Endothelial cell of umbilical vein (primary cell): ENCODE data around the gene SFTPD. TPM values are rescaled to one million over a fixed set of nuclear protein-coding genes. Genes with fewer than 3 reads are reported as not detected.

Experiments used
- BruUV-seq: library from RNA; stranded (reverse); fragments of 400-500 nt; replicated peaks from 2 replicates; lab custom pipeline; 2021; lab: Mats Ljungman, UMichigan
- CTCF ChIA-PET: fragments of 300-600, 350-600 bp; sonication (Branson Sonifier 250); formaldehyde crosslinking; loops from one replicate; lab custom pipeline; 2021; ENCODE audit warnings: antibody characterized with exemption, inconsistent platforms; lab: Charles Lee
- POLR2A ChIA-PET: fragments of 300-600, 350-600 bp; sonication (Branson Sonifier 250); formaldehyde crosslinking; loops from one replicate; lab custom pipeline; 2021; ENCODE audit warnings: antibody characterized with exemption, inconsistent platforms; lab: Charles Lee
- DNase-seq: peaks from one replicate; pipeline ENCODE4 v3.0.0-alpha.2; 2011; ENCODE audit warnings: low read depth, low spot score
- FAIRE-seq: peaks from 2 replicates; lab custom pipeline; 2011; peaks lifted over from hg19 to GRCh38; lab: Jason Lieb, UNC
- H2AFZ ChIP-seq: 2 replicates; pipeline ENCODE4 v1.6.0; 2012; ENCODE audit warnings: low read depth, low read length, control low read depth, inconsistent platforms
- H3K27ac ChIP-seq: 2 replicates; pipeline ENCODE4 v1.5.1; 2011; ENCODE audit warnings: low read depth, mild to moderate bottlenecking, control low read depth, low read length, moderate library complexity; ENCODE audit not compliant: insufficient read depth
- H3K27me3 ChIP-seq, 2 experiments: 2 replicates each; pipeline versions ENCODE4 v1.6.0 to v1.6.1; 2011; ENCODE audit warnings: low read length in 2 of 2, mixed read lengths in 1 of 2; ENCODE audit not compliant: control insufficient read depth in 2 of 2, insufficient read depth in 2 of 2
- H3K36me3 ChIP-seq, 2 experiments: 2 replicates in 1 of 2; 3 replicates in 1 of 2; pipeline ENCODE4 v1.5.1; 2011; ENCODE audit warnings: low read length in 2 of 2, mild to moderate bottlenecking in 1 of 2, moderate library complexity in 1 of 2; ENCODE audit not compliant: control insufficient read depth in 2 of 2, insufficient read depth in 2 of 2; ENCODE audit errors: extremely low read depth in 1 of 2
- H3K4me1 ChIP-seq: 3 replicates; pipeline ENCODE4 v1.5.1; 2011; ENCODE audit warnings: mild to moderate bottlenecking, low read length; ENCODE audit not compliant: control insufficient read depth, insufficient read depth; ENCODE audit errors: extremely low read depth
- H3K4me2 ChIP-seq: 2 replicates; pipeline ENCODE4 v1.6.1; 2011; ENCODE audit warnings: low read length, control low read depth, mixed read lengths; ENCODE audit not compliant: insufficient read depth
- H3K4me3 ChIP-seq, 3 experiments: fragments of 200-600 bp in 1 of 3; sonication (generic), shearing (Covaris generic) in 1 of 3; replicated peaks in 1 of 3; 2 replicates each; pipeline ENCODE4 v1.5.1; 2011 to 2016; ENCODE audit warnings: control low read depth in 3 of 3, low read length in 3 of 3, mild to moderate bottlenecking in 2 of 3, inconsistent platforms in 1 of 3, low read depth in 1 of 3, moderate library complexity in 1 of 3; ENCODE audit not compliant: insufficient read depth in 1 of 3
- H3K79me2 ChIP-seq: 2 replicates; pipeline ENCODE4 v1.6.0; 2012; ENCODE audit warnings: low read length, inconsistent platforms; ENCODE audit not compliant: control insufficient read depth, insufficient read depth
- H3K9ac ChIP-seq: replicated peaks from 2 replicates; pipeline ENCODE3; 2011; ENCODE audit warnings: low read length, control low read depth; ENCODE audit not compliant: insufficient read depth; ENCODE audit errors: extremely low read depth
- H3K9me1 ChIP-seq: replicated peaks from 3 replicates; pipeline ENCODE4 v1.6.0; 2011; ENCODE audit warnings: mild to moderate bottlenecking, low read length; ENCODE audit not compliant: control insufficient read depth, insufficient read depth; ENCODE audit errors: extremely low read depth
- H3K9me3 ChIP-seq: replicated peaks from 2 replicates; pipeline ENCODE4 v1.5.1; 2012; ENCODE audit warnings: low read length, inconsistent platforms; ENCODE audit not compliant: control insufficient read depth, insufficient read depth
- H4K20me1 ChIP-seq: replicated peaks from 2 replicates; pipeline ENCODE3; 2011; ENCODE audit warnings: mild to moderate bottlenecking, low read length; ENCODE audit not compliant: control insufficient read depth, insufficient read depth; ENCODE audit errors: extremely low read depth
- EZH2 ChIP-seq: IDR thresholded peaks from 2 replicates; pipeline ENCODE4 v1.6.1; 2012; ENCODE audit warnings: borderline replicate concordance, low read depth, mild to moderate bottlenecking, moderate library complexity, low read length, inconsistent platforms; ENCODE audit not compliant: severe bottlenecking
- FOS ChIP-seq: IDR thresholded peaks from 2 replicates; pipeline ENCODE4 v1.6.1; 2011; ENCODE audit warnings: mild to moderate bottlenecking, low read length, moderate library complexity, borderline replicate concordance; ENCODE audit not compliant: insufficient read depth
- GATA2 ChIP-seq: IDR thresholded peaks from 2 replicates; pipeline ENCODE4 v1.7.0; 2011; ENCODE audit warnings: low read depth, mild to moderate bottlenecking, moderate library complexity, mixed read lengths, low read length; ENCODE audit not compliant: insufficient read length, insufficient read depth
- JUN ChIP-seq: IDR thresholded peaks from 2 replicates; pipeline ENCODE4 v1.6.1; 2011; ENCODE audit warnings: borderline replicate concordance, low read depth; ENCODE audit not compliant: insufficient read length, insufficient read depth
- MYC ChIP-seq: IDR thresholded peaks from one replicate; pipeline ENCODE4 v1.6.1; 2011; ENCODE audit warnings: mild to moderate bottlenecking, low read depth, low read length
- POLR2A ChIP-seq: IDR thresholded peaks from 2 replicates; pipeline ENCODE4 v1.6.1; 2012; ENCODE audit warnings: low read depth, mild to moderate bottlenecking, control low read depth, low read length
- POLR2AphosphoS5 ChIP-seq: IDR thresholded peaks from 2 replicates; pipeline ENCODE4 v1.6.1; 2012; ENCODE audit warnings: low read depth, mild to moderate bottlenecking, control low read depth, low read length, moderate library complexity; ENCODE audit not compliant: insufficient read depth
- dilution Hi-C: fragments of 300-500 bp; cut with MboI; formaldehyde crosslinking; loops from one replicate; pipeline ENCODE4 v1.15.0; 2019; ENCODE audit warnings: low sequenced_read_pairs; ENCODE audit not compliant: extremely low pct_ligation_motif_present
- intact Hi-C: fragments of 100-400 bp; cut with micrococcal nuclease; formaldehyde crosslinking; loops from one replicate; pipeline ENCODE4 v1.10.0; 2022
- polyA plus RNA-seq, 4 experiments: library from polyadenylated mRNA; depleted of rRNA in 3 of 4; stranded (reverse) in 3 of 4; unstranded in 1 of 4; fragments of >200 nt; gene quantifications; 2 replicates each; pipeline versions ENCODE4 v1.2.1 to v1.2.3, GENCODE V29; 2011 to 2012; ENCODE audit warnings: missing spikeins in 1 of 4
- total RNA-seq: library from RNA; stranded (reverse); gene quantifications from 2 replicates; pipeline ENCODE4 v1.2.3, GENCODE V29; 2021
- TF ChIP-seq, protein P1 (sequence below), 2 donors: IDR thresholded peaks; 1 replicate in 1 of 2; 2 replicates in 1 of 2; pipeline ENCODE4 v1.5.1; 2011; ENCODE audit warnings: low read length in 2 of 2, mild to moderate bottlenecking in 2 of 2, moderate library complexity in 2 of 2, control low read depth in 1 of 2, inconsistent platforms in 1 of 2, low read depth in 1 of 2; ENCODE audit not compliant: insufficient read depth in 1 of 2; ENCODE audit errors: extremely low read depth in 1 of 2
- TF ChIP-seq, protein P2 (sequence below): IDR thresholded peaks from 2 replicates; pipeline ENCODE4 v1.6.1; 2011; ENCODE audit not compliant: insufficient read depth, insufficient read length

The SFTPD gene
- total and polyA plus RNA-seq, 2 donors (not counting 3 experiments of a cell fraction or from before 2014, with no cell fraction given): not detected

DNA sequence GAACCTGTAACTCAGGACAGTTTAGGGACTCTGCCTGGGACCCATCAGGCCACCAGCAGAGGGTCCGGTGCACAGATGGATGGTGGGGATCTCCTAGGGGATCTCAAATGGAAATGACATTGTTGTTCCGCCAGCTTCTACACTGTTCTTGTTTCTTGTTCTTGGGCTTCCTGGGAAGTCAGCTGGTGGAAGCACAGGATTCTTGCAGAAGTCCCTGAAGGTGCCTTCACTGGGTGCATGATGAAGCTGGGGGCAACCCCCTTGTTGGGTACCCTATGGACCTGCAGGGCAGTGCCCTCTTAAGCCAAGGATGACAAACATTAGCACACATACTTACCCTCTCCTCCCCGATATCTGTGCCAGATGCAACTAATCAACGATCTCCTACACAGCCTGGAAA is 18.6 kb downstream of the SFTPD start:
- Histone ChIP-seq H4K20me1 (no peaks in the 10 kb centered on the region), H3K36me3 (no peaks in the 10 kb centered on the region), H3K4me2 (no peak overlapping the region), H3K79me2 (no peaks in the 10 kb centered on the region), H3K27ac (no peak overlapping the region), H3K9me1 (no peaks in the 10 kb centered on the region), H3K4me3 (no peak overlapping the region), H3K27me3 (peaks cover 8 to 11% of the 10 kb centered on the region in 2 experiments), H2AFZ (no peak overlapping the region), H3K4me1 (peaks cover 28% of the 10 kb centered on the region), H3K9ac (no peak overlapping the region), H3K9me3 (no peaks in the 10 kb centered on the region)
- CTCF ChIA-PET: interaction anchor here (1.1 to 1.8 kb wide), 3 partner anchors 15 to 393 kb away, joined by 3 to 6 read pairs (median 6); no protein-coding TSS in a partner anchor
- TF ChIP-seq, protein P1, sequence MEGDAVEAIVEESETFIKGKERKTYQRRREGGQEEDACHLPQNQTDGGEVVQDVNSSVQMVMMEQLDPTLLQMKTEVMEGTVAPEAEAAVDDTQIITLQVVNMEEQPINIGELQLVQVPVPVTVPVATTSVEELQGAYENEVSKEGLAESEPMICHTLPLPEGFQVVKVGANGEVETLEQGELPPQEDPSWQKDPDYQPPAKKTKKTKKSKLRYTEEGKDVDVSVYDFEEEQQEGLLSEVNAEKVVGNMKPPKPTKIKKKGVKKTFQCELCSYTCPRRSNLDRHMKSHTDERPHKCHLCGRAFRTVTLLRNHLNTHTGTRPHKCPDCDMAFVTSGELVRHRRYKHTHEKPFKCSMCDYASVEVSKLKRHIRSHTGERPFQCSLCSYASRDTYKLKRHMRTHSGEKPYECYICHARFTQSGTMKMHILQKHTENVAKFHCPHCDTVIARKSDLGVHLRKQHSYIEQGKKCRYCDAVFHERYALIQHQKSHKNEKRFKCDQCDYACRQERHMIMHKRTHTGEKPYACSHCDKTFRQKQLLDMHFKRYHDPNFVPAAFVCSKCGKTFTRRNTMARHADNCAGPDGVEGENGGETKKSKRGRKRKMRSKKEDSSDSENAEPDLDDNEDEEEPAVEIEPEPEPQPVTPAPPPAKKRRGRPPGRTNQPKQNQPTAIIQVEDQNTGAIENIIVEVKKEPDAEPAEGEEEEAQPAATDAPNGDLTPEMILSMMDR (IDR thresholded peaks at IDR 0.05; ENCODE audit: extremely low read depth in 1 of 2, insufficient read depth in 1 of 2, low read depth in 1 of 2, low read length in 2 of 2): no peak
- no peak for TF ChIP-seq POLR2AphosphoS5
- TF ChIP-seq, protein P2, sequence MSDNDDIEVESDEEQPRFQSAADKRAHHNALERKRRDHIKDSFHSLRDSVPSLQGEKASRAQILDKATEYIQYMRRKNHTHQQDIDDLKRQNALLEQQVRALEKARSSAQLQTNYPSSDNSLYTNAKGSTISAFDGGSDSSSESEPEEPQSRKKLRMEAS: no peak
- DNase-seq (no peak), FAIRE-seq (no peak)
- intact Hi-C loops: loop anchor here (5.0 kb wide), 2 partner anchors 52 to 117 kb away; no protein-coding TSS in a partner anchor
- dilution Hi-C loops: no loop called here
- POLR2A ChIA-PET: no interaction called here
- no TSS peak for BruUV-seq

DNA sequence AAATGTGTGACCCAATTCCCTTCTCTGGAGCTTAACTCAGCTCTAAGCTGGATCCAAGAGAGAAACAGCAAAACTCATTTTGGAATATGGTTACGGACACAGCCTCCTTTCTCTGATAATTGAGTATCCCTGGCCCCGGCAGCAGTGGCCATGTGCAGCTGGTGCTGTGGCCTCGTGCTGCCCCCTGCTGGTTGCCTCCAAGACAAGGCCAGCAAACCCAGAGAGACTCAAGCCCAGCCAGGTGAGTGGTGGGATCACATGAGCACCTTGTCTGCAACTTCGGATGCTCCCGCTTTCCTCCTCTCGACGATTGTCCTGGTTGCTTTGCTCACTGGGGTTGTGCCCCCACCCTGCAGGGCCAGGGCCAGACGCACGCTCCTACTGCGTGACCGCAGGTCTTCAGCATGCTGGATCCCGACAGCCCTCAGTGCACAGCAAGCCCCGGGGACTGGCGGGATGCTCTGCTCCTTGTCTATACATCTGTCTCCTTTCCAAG is 19.4 kb downstream of the SFTPD start:
- FAIRE-seq (peak; percentile 81), DNase-seq (peak; percentile 65)
- Histone ChIP-seq H3K4me1 (peaks cover 25% of the 10 kb centered on the region), H3K79me2 (no peaks in the 10 kb centered on the region), H3K36me3 (no peaks in the 10 kb centered on the region), H2AFZ (no peak overlapping the region), H3K9ac (no peak overlapping the region), H3K9me1 (no peaks in the 10 kb centered on the region), H3K4me2 (no peak overlapping the region), H3K27ac (no peak overlapping the region), H3K9me3 (no peaks in the 10 kb centered on the region), H3K4me3 (no peak overlapping the region), H3K27me3 (peaks cover 8 to 11% of the 10 kb centered on the region in 2 experiments), H4K20me1 (no peaks in the 10 kb centered on the region)
- dilution Hi-C loops: no loop called here
- BruUV-seq: no TSS peak
- intact Hi-C loops: loop anchor here (1.0 to 2.0 kb wide), 2 partner anchors 151 to 367 kb away; no protein-coding TSS in a partner anchor
- ChIA-PET CTCF (interaction anchor here (0.6 to 1.8 kb wide), 7 partner anchors 12 to 487 kb away, joined by 3 to 6 read pairs (median 4); no protein-coding TSS in a partner anchor), POLR2A (no interaction called here)
- TF ChIP-seq MYC: no peak
- TF ChIP-seq POLR2A: no peak
- TF ChIP-seq POLR2AphosphoS5: no peak
- TF ChIP-seq, protein P1 (IDR thresholded peaks at IDR 0.05; ENCODE audit: extremely low read depth in 1 of 2, insufficient read depth in 1 of 2, low read depth in 1 of 2, low read length in 2 of 2): peak; percentile 82 to 90
- TF ChIP-seq FOS: no peak
- no peak for TF ChIP-seq JUN
- TF ChIP-seq EZH2: no peak
- TF ChIP-seq, protein P2: peak; percentile 10
- no peak for TF ChIP-seq GATA2
